ENCODE measurements around the gene ETV5. TPM values are rescaled to one million over a fixed set of nuclear protein-coding genes. Genes with fewer than 3 reads are reported as not detected.

The ETV5 gene
- total and polyA plus RNA-seq, 10 of the 15 experiments (the other 5 are each of a cell fraction or from before 2014, with no cell fraction given) = 5.0 to 18.4 (median 7.4) TPM

- TF ChIP-seq E2F4 (IDR thresholded peaks at IDR 0.05; ENCODE audit: low read depth, low read length) (no peak), ZBTB4 (CRISPR knock-in tag; IDR thresholded peaks at IDR 0.05) (no peak), BCL11A (IDR thresholded peaks at IDR 0.05; ENCODE audit: low read depth, low read length) (no peak), STAT3 (IDR thresholded peaks at IDR 0.05; ENCODE audit: low read depth, low read length) (no peak), RELB (IDR thresholded peaks at IDR 0.05; ENCODE audit: low read depth) (no peak), TAF1 (IDR thresholded peaks at IDR 0.05; ENCODE audit: borderline replicate concordance, low read depth, low read length) (no peak), POU2F2 (IDR thresholded peaks at IDR 0.05; ENCODE audit: borderline replicate concordance, low read depth, low read length) (no peak), EP300 (IDR thresholded peaks at IDR 0.05; ENCODE audit: borderline replicate concordance in 1 of 2, control insufficient read depth in 1 of 2, low read depth in 2 of 2, low read length in 2 of 2) (no peak), NFIC (IDR thresholded peaks at IDR 0.05; ENCODE audit: low read depth, low read length) (peak; percentile 66; the same call in 1 of the 2 replicates), KAT2A (conservative IDR thresholded peaks at IDR 0.05; ENCODE audit: control insufficient read depth, low read depth, low read length) (no peak), NR2C2 (IDR thresholded peaks at IDR 0.05; ENCODE audit: borderline replicate concordance, control insufficient read depth, insufficient read length, low read depth) (no peak), STAT1 (conservative IDR thresholded peaks at IDR 0.05) (no peak), BACH1 (IDR thresholded peaks at IDR 0.05; ENCODE audit: borderline replicate concordance) (no peak), MYC (IDR thresholded peaks at IDR 0.05; ENCODE audit: insufficient read depth, insufficient read length, insufficient replicate concordance, low read length, severe bottlenecking) (no peak)
Measured at GRCh38 chr3:186004209-186004608, 104.7 kb downstream of the ETV5 start (continued).

Data from GM12878 (cell line).